GM23338 (cell line): ENCODE measurements around the gene SSH3. TPM values are rescaled to one million over a fixed set of nuclear protein-coding genes. Genes with fewer than 3 reads are reported as not detected.

ENCODE experiments used
- ATAC-seq: fragments of 200-7000 bp; cut with Tn5 transposase; 3 replicates; pipeline ENCODE4 v1.9.1; 2020
- DNase-seq: peaks from one replicate; pipeline ENCODE4 v3.0.0-alpha.2; 2015; ENCODE audit warnings: low spot score
- H2AFZ ChIP-seq: fragments of 200-600 bp; sonication (generic); 2 replicates; pipeline ENCODE4 v1.8.0; 2016; ENCODE audit warnings: antibody characterized with exemption, mild to moderate bottlenecking, moderate library complexity
- H3F3A ChIP-seq: fragments of 200-600 bp; sonication (generic); replicated peaks from 2 replicates; pipeline ENCODE4 v1.8.0; 2017; ENCODE audit warnings: antibody characterized with exemption, mixed run types, low read depth
- H3K27ac ChIP-seq: fragments of 200-600 bp; sonication (generic); 2 replicates; pipeline ENCODE4 v1.6.1; 2016; ENCODE audit warnings: low read depth
- H3K27me3 ChIP-seq: fragments of 200-600 bp; sonication (generic); 2 replicates; pipeline ENCODE4 v1.8.0; 2016; ENCODE audit warnings: mild to moderate bottlenecking, mixed run types, moderate library complexity; ENCODE audit not compliant: insufficient read depth
- H3K36me3 ChIP-seq: fragments of 200-600 bp; sonication (generic); 2 replicates; pipeline ENCODE4 v1.8.0; 2016; ENCODE audit warnings: mild to moderate bottlenecking; ENCODE audit not compliant: insufficient read depth
- H3K4me1 ChIP-seq: fragments of 200-600 bp; sonication (generic); 2 replicates; pipeline ENCODE4 v1.8.0; 2016; ENCODE audit warnings: mild to moderate bottlenecking, moderate library complexity; ENCODE audit not compliant: insufficient read depth
- H3K4me2 ChIP-seq: fragments of 200-600 bp; sonication (generic); 2 replicates; pipeline ENCODE4 v1.7.1; 2017; ENCODE audit warnings: mixed run types
- H3K4me3 ChIP-seq: fragments of 200-600 bp; sonication (generic); 2 replicates; pipeline ENCODE4 v1.6.1; 2016; ENCODE audit warnings: mixed run types
- H3K79me2 ChIP-seq: fragments of 200-600 bp; sonication (generic); replicated peaks from 2 replicates; pipeline ENCODE4 v1.8.0; 2017; ENCODE audit warnings: mild to moderate bottlenecking; ENCODE audit not compliant: insufficient read depth
- H3K9me2 ChIP-seq: fragments of 200-600 bp; sonication (generic); 2 replicates; pipeline ENCODE4 v1.8.0; 2017; ENCODE audit not compliant: insufficient read depth
- H4K20me1 ChIP-seq: fragments of 200-600 bp; sonication (generic); replicated peaks from 2 replicates; pipeline ENCODE4 v1.8.0; 2017; ENCODE audit warnings: mild to moderate bottlenecking; ENCODE audit not compliant: insufficient read depth
- H3K27ac Mint-ChIP-seq: 2 replicates; pipeline ENCODE4 v1.8.0; 2020; ENCODE audit warnings: inconsistent platforms, mild to moderate bottlenecking, moderate library complexity, mixed read lengths
- H3K27me3 Mint-ChIP-seq: 3 replicates; pipeline ENCODE4 v1.8.0; 2022; ENCODE audit warnings: low read depth, mild to moderate bottlenecking, moderate library complexity, mixed read lengths, inconsistent platforms; ENCODE audit not compliant: insufficient read depth, poor library complexity
- H3K36me3 Mint-ChIP-seq: 3 replicates; pipeline ENCODE4 v1.8.0; 2021; ENCODE audit warnings: low read depth, mild to moderate bottlenecking, inconsistent platforms, moderate library complexity, mixed read lengths
- H3K4me1 Mint-ChIP-seq: 3 replicates; pipeline ENCODE4 v1.8.0; 2020; ENCODE audit warnings: mild to moderate bottlenecking, inconsistent platforms, mixed read lengths
- H3K4me3 Mint-ChIP-seq: 3 replicates; pipeline ENCODE4 v1.8.0; 2021; ENCODE audit warnings: moderate library complexity, mild to moderate bottlenecking, inconsistent platforms, mixed read lengths
- H3K9me3 Mint-ChIP-seq: 3 replicates; pipeline ENCODE4 v1.8.0; 2020; ENCODE audit warnings: moderate library complexity, mild to moderate bottlenecking, inconsistent platforms, mixed read lengths
- CREB1 ChIP-seq: fragments of 250-450 bp; sonication (Bioruptor Pico); IDR thresholded peaks from 2 replicates; pipeline ENCODE4 v1.5.0; 2020; ENCODE audit warnings: low read depth, mild to moderate bottlenecking, moderate library complexity
- CTCF ChIP-seq, 2 experiments: fragments of 200-600 bp in 1 of 2; sonication (generic) in 1 of 2; conservative IDR thresholded peaks; 2 replicates each; pipeline versions ENCODE4 v1.5.1 to v1.6.1; 2016 to 2017; ENCODE audit warnings: antibody characterized with exemption in 2 of 2, low read depth in 2 of 2, mild to moderate bottlenecking in 2 of 2, moderate library complexity in 1 of 2
- ETS1 ChIP-seq: IDR thresholded peaks from 2 replicates; pipeline ENCODE4 v1.6.1; 2016; ENCODE audit warnings: antibody characterized with exemption
- EZH2 ChIP-seq: fragments of 200-600 bp; sonication (generic); IDR thresholded peaks from one replicate; pipeline ENCODE4 v1.8.0; 2017; ENCODE audit warnings: antibody characterized with exemption, mild to moderate bottlenecking, low read depth; ENCODE audit not compliant: unreplicated experiment
- EZH2phosphoT487 ChIP-seq: fragments of 200-600 bp; sonication (generic); IDR thresholded peaks from one replicate; pipeline ENCODE4 v1.8.1; 2018; ENCODE audit warnings: antibody characterized with exemption; ENCODE audit not compliant: unreplicated experiment
- JUNB ChIP-seq: IDR thresholded peaks from one replicate; pipeline ENCODE4 v1.6.1; 2016; ENCODE audit warnings: antibody characterized with exemption; ENCODE audit not compliant: unreplicated experiment
- NANOG ChIP-seq: IDR thresholded peaks from 2 replicates; pipeline ENCODE4 v1.6.1; 2016; ENCODE audit warnings: antibody characterized with exemption, borderline replicate concordance
- POLR2AphosphoS5 ChIP-seq: IDR thresholded peaks from 2 replicates; pipeline ENCODE4 v1.6.1; 2016; ENCODE audit warnings: antibody characterized with exemption, low read depth
- REST ChIP-seq: IDR thresholded peaks from one replicate; pipeline ENCODE4 v1.6.1; 2018; ENCODE audit warnings: antibody characterized with exemption; ENCODE audit not compliant: unreplicated experiment
- STAT1 ChIP-seq: IDR thresholded peaks from one replicate; pipeline ENCODE4 v1.6.1; 2016; ENCODE audit warnings: antibody characterized with exemption; ENCODE audit not compliant: unreplicated experiment
- ZNF114 ChIP-seq: fragments of 250-450 bp; sonication (Bioruptor Pico); IDR thresholded peaks from 2 replicates; pipeline ENCODE4 v1.5.0; 2020; ENCODE audit warnings: mild to moderate bottlenecking, moderate library complexity
- ZNF331 ChIP-seq: fragments of 250-450 bp; sonication (Bioruptor Pico); IDR thresholded peaks from 2 replicates; pipeline ENCODE4 v1.5.0; 2020; ENCODE audit warnings: low read depth, mild to moderate bottlenecking, moderate library complexity
- ZNF462 ChIP-seq: fragments of 250-450 bp; sonication (Bioruptor Pico); IDR thresholded peaks from 2 replicates; pipeline ENCODE4 v1.5.0; 2020; ENCODE audit warnings: mild to moderate bottlenecking, moderate library complexity
- polyA plus RNA-seq: library from polyadenylated mRNA; unstranded; fragments of >200 nt; fragmentation: Nextera tagmentation; extraction: Ambion mirVana; gene quantifications from 2 replicates; pipeline ENCODE4 v1.2.1, GENCODE V29; 2016
- total RNA-seq: library from RNA; depleted of rRNA; stranded (reverse); fragments of >200 nt; shearing (Covaris generic); gene quantifications from 2 replicates; pipeline ENCODE4 v1.2.3, GENCODE V29; 2014

The SSH3 gene
- total and polyA plus RNA-seq, 2 experiments from 2014 or later, result 17.8 to 40.0 TPM

GRCh38 chr11:67349457-67349856 is 46.1 kb downstream of the SSH3 start:
- no peaks in the 10 kb centered on the region; the same call in 1 of the 2 replicates for H4K20me1 ChIP-seq
- no peak overlapping the region for H3K27ac Mint-ChIP-seq
- peaks cover 12% of the 10 kb centered on the region for H3K27me3 Mint-ChIP-seq
- ATAC-seq, result no peak
- H3F3A ChIP-seq, result 0 out of 2 replicates have a peak, but pooled peaks cover 14% of the 10 kb centered on the region
- no peaks in the 10 kb centered on the region for H3K9me2 ChIP-seq
- H3K4me3 Mint-ChIP-seq, result no peak overlapping the region; the same call in 2 of the 3 replicates
- no peaks in the 10 kb centered on the region for H3K36me3 ChIP-seq
- H3K4me2 ChIP-seq, result no peak overlapping the region
- TF ChIP-seq ZNF331 (CRISPR knock-in tag) (no peak), ZNF114 (CRISPR knock-in tag) (no peak), ETS1 (no peak), JUNB (no peak), STAT1 (no peak), REST (no peak), CREB1 (no peak), POLR2AphosphoS5 (no peak), NANOG (no peak), EZH2phosphoT487 (no peak), ZNF462 (no peak), EZH2 (no peak), CTCF (conservative IDR thresholded peaks at IDR 0.05; ENCODE audit: low read depth in 2 of 2) (no peak)
- no peaks in the 10 kb centered on the region; the same call in 2 of the 3 replicates for H3K9me3 Mint-ChIP-seq
- no peaks in the 10 kb centered on the region for H3K27me3 ChIP-seq
- no peak overlapping the region for H2AFZ ChIP-seq
- H3K79me2 ChIP-seq, result no peaks in the 10 kb centered on the region
- no peak overlapping the region for H3K4me3 ChIP-seq
- peaks cover 23% of the 10 kb centered on the region for H3K4me1 Mint-ChIP-seq
- no peaks in the 10 kb centered on the region for H3K36me3 Mint-ChIP-seq
- peaks cover 7% of the 10 kb centered on the region for H3K4me1 ChIP-seq
- no peak for DNase-seq
- no peak overlapping the region for H3K27ac ChIP-seq
